Kidney epithelial cell (primary cell): ENCODE results near the gene PEX26. TPM values are rescaled to one million over a fixed set of nuclear protein-coding genes. Genes with fewer than 3 reads are reported as not detected.
"Not testable (repeated sequence)": the region's sequence is repeated elsewhere in the genome, so short reads cannot be mapped to it uniquely, and the experiment has no call there.

Experiments used
- DNase-seq: peaks from one replicate; pipeline ENCODE4 v3.0.0-alpha.2; 2010; ENCODE audit warnings: low read depth
- H3K27me3 ChIP-seq: 2 replicates; pipeline ENCODE4 v1.6.0; 2011; ENCODE audit warnings: low read length; ENCODE audit not compliant: control insufficient read depth, insufficient read depth
- H3K36me3 ChIP-seq: 2 replicates; pipeline ENCODE4 v1.5.1; 2011; ENCODE audit warnings: low read length; ENCODE audit not compliant: control insufficient read depth, insufficient read depth
- H3K4me3 ChIP-seq: 2 replicates; pipeline ENCODE4 v1.5.1; 2011; ENCODE audit warnings: low read depth, mild to moderate bottlenecking, control low read depth, low read length
- total RNA-seq: library from RNA; depleted of rRNA; stranded (reverse); fragments of >200 nt; gene quantifications from 2 replicates; pipeline ENCODE4 v1.2.3, GENCODE V29; 2015
- TF ChIP-seq, protein P1 (sequence below): IDR thresholded peaks from 2 replicates; pipeline ENCODE4 v1.5.1; 2011; ENCODE audit warnings: mild to moderate bottlenecking, moderate library complexity, low read length, control low read depth, inconsistent platforms; ENCODE audit not compliant: insufficient read depth, poor library complexity, severe bottlenecking

The PEX26 gene
- total RNA-seq, 1 donor from 2014 or later: 32.4 TPM

- H3K36me3 ChIP-seq: no peaks in the 10 kb centered on the region
- no peak overlapping the region for H3K4me3 ChIP-seq
- no peak for DNase-seq
- H3K27me3 ChIP-seq: no peaks in the 10 kb centered on the region
- TF ChIP-seq, protein P1, sequence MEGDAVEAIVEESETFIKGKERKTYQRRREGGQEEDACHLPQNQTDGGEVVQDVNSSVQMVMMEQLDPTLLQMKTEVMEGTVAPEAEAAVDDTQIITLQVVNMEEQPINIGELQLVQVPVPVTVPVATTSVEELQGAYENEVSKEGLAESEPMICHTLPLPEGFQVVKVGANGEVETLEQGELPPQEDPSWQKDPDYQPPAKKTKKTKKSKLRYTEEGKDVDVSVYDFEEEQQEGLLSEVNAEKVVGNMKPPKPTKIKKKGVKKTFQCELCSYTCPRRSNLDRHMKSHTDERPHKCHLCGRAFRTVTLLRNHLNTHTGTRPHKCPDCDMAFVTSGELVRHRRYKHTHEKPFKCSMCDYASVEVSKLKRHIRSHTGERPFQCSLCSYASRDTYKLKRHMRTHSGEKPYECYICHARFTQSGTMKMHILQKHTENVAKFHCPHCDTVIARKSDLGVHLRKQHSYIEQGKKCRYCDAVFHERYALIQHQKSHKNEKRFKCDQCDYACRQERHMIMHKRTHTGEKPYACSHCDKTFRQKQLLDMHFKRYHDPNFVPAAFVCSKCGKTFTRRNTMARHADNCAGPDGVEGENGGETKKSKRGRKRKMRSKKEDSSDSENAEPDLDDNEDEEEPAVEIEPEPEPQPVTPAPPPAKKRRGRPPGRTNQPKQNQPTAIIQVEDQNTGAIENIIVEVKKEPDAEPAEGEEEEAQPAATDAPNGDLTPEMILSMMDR: no peak
Observed at GRCh38 chr22:18045794-18046193, 32.0 kb upstream of the PEX26 start.

- TF ChIP-seq, protein P1: no peak
- DNase-seq: no peak
- no peak overlapping the region for H3K4me3 ChIP-seq
- no peaks in the 10 kb centered on the region for H3K27me3 ChIP-seq
- no peaks in the 10 kb centered on the region for H3K36me3 ChIP-seq
Observed at GRCh38 chr22:18048041-18048440, 29.7 kb upstream of the PEX26 start.

- DNase-seq: no peak
- Histone ChIP-seq H3K4me3 (no peak overlapping the region), H3K27me3 (no peaks in the 10 kb centered on the region), H3K36me3 (no peaks in the 10 kb centered on the region)
- TF ChIP-seq, protein P1: no peak
Observed at GRCh38 chr22:18048441-18048898, 29.3 kb upstream of the PEX26 start.

- no peak overlapping the region for H3K4me3 ChIP-seq
- TF ChIP-seq, protein P1: no peak
- no peaks in the 10 kb centered on the region for H3K36me3 ChIP-seq
- H3K27me3 ChIP-seq: no peaks in the 10 kb centered on the region
- DNase-seq: no peak
Observed at GRCh38 chr22:18050065-18050464, 27.7 kb upstream of the PEX26 start.

DNA sequence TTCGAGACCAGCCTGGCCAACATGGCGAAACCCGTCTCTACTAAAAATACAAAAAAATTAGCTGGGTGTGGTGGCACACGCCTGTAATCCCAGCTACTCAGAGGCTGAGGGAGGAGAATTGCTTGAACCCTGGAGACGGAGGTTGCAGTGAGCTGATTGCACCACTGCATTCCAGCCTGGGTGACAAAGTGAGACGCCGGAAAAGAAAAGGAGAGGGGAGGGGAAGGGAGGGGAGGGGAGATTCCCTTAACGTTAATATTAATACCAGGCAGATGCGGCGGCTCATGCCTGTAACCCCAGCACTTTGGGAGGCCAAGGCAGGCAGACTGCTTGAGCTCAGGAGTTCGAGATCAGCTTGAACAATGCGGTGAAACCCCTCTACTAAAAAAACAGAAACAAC, 26.7 kb upstream of the PEX26 start:
- not testable (repeated sequence) for H3K4me3 ChIP-seq, DNase-seq, H3K27me3 ChIP-seq

GRCh38 chr22:18053216-18053946, 24.4 kb upstream of the PEX26 start:
- DNase-seq, H3K4me3 ChIP-seq, H3K27me3 ChIP-seq, H3K36me3 ChIP-seq: not testable (repeated sequence)

More for the DNA sequence above, 26.7 kb upstream of the PEX26 start:
- H3K36me3 ChIP-seq: not testable (repeated sequence)

DNA sequence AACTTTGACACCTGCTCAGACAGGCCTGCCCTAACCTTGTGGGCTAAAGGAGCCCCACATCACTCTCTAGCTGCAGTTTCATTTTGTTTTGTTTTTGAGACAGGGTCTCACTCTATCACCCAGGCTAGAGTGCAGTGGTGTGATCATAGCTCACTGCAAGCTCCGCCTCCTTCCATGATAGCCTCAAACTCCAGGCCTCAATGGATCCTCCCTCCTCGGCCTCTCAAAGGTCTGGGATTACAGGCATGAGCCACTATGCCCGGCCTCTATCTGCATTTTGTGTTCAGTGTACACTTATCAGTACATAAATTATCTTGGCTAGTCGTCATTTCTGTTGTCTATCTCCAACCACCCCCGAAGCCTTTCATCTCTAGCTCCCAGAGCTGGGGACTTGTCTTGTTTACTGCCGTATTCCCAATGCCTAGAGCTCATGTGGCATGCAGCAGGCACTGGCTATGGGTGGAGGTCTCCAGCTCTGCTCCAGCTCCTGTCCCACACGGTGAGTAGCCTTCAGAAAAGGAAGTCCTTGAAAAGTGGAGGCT, 22.1 kb upstream of the PEX26 start:
- H3K4me3 ChIP-seq: no peak overlapping the region
- TF ChIP-seq, protein P1: no peak
- no peak for DNase-seq
- H3K36me3 ChIP-seq: no peaks in the 10 kb centered on the region
- H3K27me3 ChIP-seq: no peaks in the 10 kb centered on the region
